GM18873 (cell line): ENCODE data around the gene TMEM108.

Experiments
- ATAC-seq: cut with Tn5 transposase; IDR thresholded peaks from one replicate; pipeline ENCODE4 v1.9.1; 2021; ENCODE audit warnings: mild to moderate bottlenecking, moderate library complexity, moderate number of reproducible peaks; ENCODE audit not compliant: unreplicated experiment, low FRiP score

The TMEM108 gene

GRCh38 chr3:133159498-133160475 lies 121.6 kb downstream of the TMEM108 start:
- no peak for ATAC-seq

- ATAC-seq: no peak
Measured at GRCh38 chr3:133161656-133162055, 123.5 kb downstream of the TMEM108 start.

GRCh38 chr3:133162265-133162664 lies 124.1 kb downstream of the TMEM108 start:
- no peak for ATAC-seq

- ATAC-seq: no peak
Measured at GRCh38 chr3:133162670-133163305, 124.6 kb downstream of the TMEM108 start.

GRCh38 chr3:133167340-133168024 lies 129.3 kb downstream of the TMEM108 start:
- no peak for ATAC-seq

- ATAC-seq: no peak
Measured at GRCh38 chr3:133168025-133168401, 129.8 kb downstream of the TMEM108 start.

GRCh38 chr3:133169331-133170068 lies 131.3 kb downstream of the TMEM108 start:
- no peak for ATAC-seq

GRCh38 chr3:133171831-133172230 lies 133.6 kb downstream of the TMEM108 start:
- ATAC-seq: no peak

- ATAC-seq: no peak
Measured at GRCh38 chr3:133181392-133182150, 143.4 kb downstream of the TMEM108 start.

GRCh38 chr3:133187870-133188379 lies 149.7 kb downstream of the TMEM108 start:
- no peak for ATAC-seq

GRCh38 chr3:133188996-133189395 lies 150.8 kb downstream of the TMEM108 start:
- ATAC-seq: no peak

- ATAC-seq: no peak
Measured at GRCh38 chr3:133189893-133190292, 151.7 kb downstream of the TMEM108 start.

GRCh38 chr3:133191818-133192217 lies 153.6 kb downstream of the TMEM108 start:
- ATAC-seq: no peak

- no peak for ATAC-seq
Measured at GRCh38 chr3:133192363-133192945, 154.3 kb downstream of the TMEM108 start.

GRCh38 chr3:133192967-133193366 lies 154.8 kb downstream of the TMEM108 start:
- no peak for ATAC-seq

- ATAC-seq: no peak
Measured at GRCh38 chr3:133196527-133196926, 158.3 kb downstream of the TMEM108 start.

- ATAC-seq: no peak
Measured at GRCh38 chr3:133197619-133198018, 159.4 kb downstream of the TMEM108 start.

GRCh38 chr3:133206921-133207320 lies 168.7 kb downstream of the TMEM108 start:
- ATAC-seq: no peak

- no peak for ATAC-seq
Measured at GRCh38 chr3:133208184-133208583, 170.0 kb downstream of the TMEM108 start.
